ENCODE results near the gene ACSL3.

GRCh38 chr2:222865301-222865700, 4.5 kb downstream of the ACSL3 start:
- TF ChIP-seq CTCF (IDR thresholded peaks at IDR 0.05) (no peak), MAX (CRISPR knock-in tag; IDR thresholded peaks at IDR 0.05) (no peak), E2F5 (CRISPR knock-in tag; IDR thresholded peaks at IDR 0.05) (no peak)

All from WTC11 (cell line).